GM18499 (cell line): ENCODE data around the gene CHKA.

Experiments
- ATAC-seq: cut with Tn5 transposase; IDR thresholded peaks from one replicate; pipeline ENCODE4 v1.9.1; 2021; ENCODE audit warnings: moderate number of reproducible peaks; ENCODE audit not compliant: insufficient read depth, unreplicated experiment

The CHKA gene

GRCh38 chr11:68077617-68078582 is 43.3 kb downstream of the CHKA start:
- no peak for ATAC-seq

GRCh38 chr11:68076371-68077042 is 44.7 kb downstream of the CHKA start:
- no peak for ATAC-seq

GRCh38 chr11:68074584-68075352 is 46.4 kb downstream of the CHKA start:
- ATAC-seq = no peak

- ATAC-seq = no peak
These were observed 49.7 kb downstream of the CHKA start for GRCh38 chr11:68071281-68072048.

GRCh38 chr11:68067991-68068390 is 53.2 kb downstream of the CHKA start:
- no peak for ATAC-seq

GRCh38 chr11:68066742-68067141 is 54.4 kb downstream of the CHKA start:
- ATAC-seq = no peak

- ATAC-seq = no peak
These were observed 55.3 kb downstream of the CHKA start for GRCh38 chr11:68065841-68066240.

GRCh38 chr11:68064926-68065325 is 56.3 kb downstream of the CHKA start:
- no peak for ATAC-seq

GRCh38 chr11:68061508-68061907 is 59.7 kb downstream of the CHKA start:
- ATAC-seq = no peak

GRCh38 chr11:68057807-68058206 is 63.4 kb downstream of the CHKA start:
- no peak for ATAC-seq

- ATAC-seq = no peak
These were observed 64.6 kb downstream of the CHKA start for GRCh38 chr11:68056317-68057285.

GRCh38 chr11:68053981-68054812 is 67.0 kb downstream of the CHKA start:
- ATAC-seq = no peak

- no peak for ATAC-seq
These were observed 68.1 kb downstream of the CHKA start for GRCh38 chr11:68053117-68053516.

GRCh38 chr11:68052137-68052873 is 68.9 kb downstream of the CHKA start:
- ATAC-seq = no peak

- ATAC-seq = no peak
These were observed 69.7 kb downstream of the CHKA start for GRCh38 chr11:68051191-68052136.

- ATAC-seq = no peak
These were observed 70.8 kb downstream of the CHKA start for GRCh38 chr11:68050371-68050841.
